WTC11 (cell line): ENCODE measurements around the gene PDLIM5.

Experiments
- CBFB ChIP-seq: sonication (generic); formaldehyde crosslinking; IDR thresholded peaks from 2 replicates; pipeline ENCODE4 v1.8.1; 2022; ENCODE audit warnings: mild to moderate bottlenecking, low read depth, missing genetic modification reagents
- ETV6 ChIP-seq: sonication (generic); formaldehyde crosslinking; IDR thresholded peaks from 2 replicates; pipeline ENCODE4 v1.8.1; 2022; ENCODE audit warnings: mild to moderate bottlenecking, missing genetic modification reagents
- FOXJ3 ChIP-seq: sonication (generic); formaldehyde crosslinking; IDR thresholded peaks from 2 replicates; pipeline ENCODE4 v1.9.0; 2021; ENCODE audit warnings: missing genetic modification reagents, mild to moderate bottlenecking, borderline replicate concordance
- FOXK1 ChIP-seq: sonication (generic); formaldehyde crosslinking; IDR thresholded peaks from 2 replicates; pipeline ENCODE4 v1.8.0; 2022; ENCODE audit warnings: mild to moderate bottlenecking, moderate library complexity, missing genetic modification reagents
- IRF2 ChIP-seq: sonication (generic); formaldehyde crosslinking; IDR thresholded peaks from 2 replicates; pipeline ENCODE4 v1.8.0; 2022; ENCODE audit warnings: low read depth, missing genetic modification reagents, borderline replicate concordance
- MYBL2 ChIP-seq: sonication (generic); formaldehyde crosslinking; IDR thresholded peaks from 2 replicates; pipeline ENCODE4 v1.8.1; 2023; ENCODE audit warnings: mild to moderate bottlenecking, moderate library complexity, missing genetic modification reagents
- ZNF219 ChIP-seq: sonication (generic); formaldehyde crosslinking; IDR thresholded peaks from 2 replicates; pipeline ENCODE4 v1.8.0; 2023; ENCODE audit warnings: missing genetic modification reagents, mild to moderate bottlenecking, borderline replicate concordance
- ZNF232 ChIP-seq: sonication (generic); formaldehyde crosslinking; IDR thresholded peaks from 2 replicates; pipeline ENCODE4 v1.8.0; 2022; ENCODE audit warnings: mild to moderate bottlenecking, missing genetic modification reagents
- TF ChIP-seq, protein P1 (sequence below): fragments of 200-600 bp; IDR thresholded peaks from 2 replicates; pipeline ENCODE4 v1.8.0; 2022; ENCODE audit warnings: antibody characterized with exemption
- TF ChIP-seq, protein P2 (sequence below): fragments of 250-450 bp; sonication (Bioruptor Pico); IDR thresholded peaks from 2 replicates; pipeline ENCODE4 v2.1.2; 2022; ENCODE audit warnings: mild to moderate bottlenecking, moderate library complexity
- TF ChIP-seq, protein P3 (sequence below): sonication (generic); formaldehyde crosslinking; IDR thresholded peaks from 2 replicates; pipeline ENCODE4 v1.8.1; 2023; ENCODE audit warnings: mild to moderate bottlenecking, missing genetic modification reagents, moderate library complexity
- TF ChIP-seq, protein P4 (sequence below): sonication (generic); formaldehyde crosslinking; IDR thresholded peaks from 2 replicates; pipeline ENCODE4 v1.8.1; 2023; ENCODE audit warnings: mild to moderate bottlenecking, missing genetic modification reagents, borderline replicate concordance
- TF ChIP-seq, protein P5 (sequence below): sonication (generic); formaldehyde crosslinking; IDR thresholded peaks from 2 replicates; pipeline ENCODE4 v1.8.1; 2022; ENCODE audit warnings: low read depth, missing genetic modification reagents, borderline replicate concordance

DNA sequence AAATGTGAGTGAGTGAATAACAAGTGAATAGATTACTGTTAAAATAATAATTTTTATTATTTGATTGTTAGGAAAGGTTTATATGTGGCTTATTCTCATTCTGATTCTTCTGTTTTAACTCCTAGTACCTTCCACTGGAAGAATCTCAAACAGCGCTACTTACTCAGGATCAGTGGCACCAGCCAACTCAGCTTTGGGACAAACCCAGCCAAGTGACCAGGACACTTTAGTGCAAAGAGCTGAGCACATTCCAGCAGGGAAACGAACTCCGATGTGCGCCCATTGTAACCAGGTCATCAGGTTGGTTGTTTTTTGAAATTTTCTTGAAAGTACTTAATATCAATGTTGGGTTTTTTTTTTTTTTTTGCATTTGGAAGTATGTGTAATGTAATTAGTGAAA, 188.4 kb downstream of the PDLIM5 start:
- TF ChIP-seq, protein P1, sequence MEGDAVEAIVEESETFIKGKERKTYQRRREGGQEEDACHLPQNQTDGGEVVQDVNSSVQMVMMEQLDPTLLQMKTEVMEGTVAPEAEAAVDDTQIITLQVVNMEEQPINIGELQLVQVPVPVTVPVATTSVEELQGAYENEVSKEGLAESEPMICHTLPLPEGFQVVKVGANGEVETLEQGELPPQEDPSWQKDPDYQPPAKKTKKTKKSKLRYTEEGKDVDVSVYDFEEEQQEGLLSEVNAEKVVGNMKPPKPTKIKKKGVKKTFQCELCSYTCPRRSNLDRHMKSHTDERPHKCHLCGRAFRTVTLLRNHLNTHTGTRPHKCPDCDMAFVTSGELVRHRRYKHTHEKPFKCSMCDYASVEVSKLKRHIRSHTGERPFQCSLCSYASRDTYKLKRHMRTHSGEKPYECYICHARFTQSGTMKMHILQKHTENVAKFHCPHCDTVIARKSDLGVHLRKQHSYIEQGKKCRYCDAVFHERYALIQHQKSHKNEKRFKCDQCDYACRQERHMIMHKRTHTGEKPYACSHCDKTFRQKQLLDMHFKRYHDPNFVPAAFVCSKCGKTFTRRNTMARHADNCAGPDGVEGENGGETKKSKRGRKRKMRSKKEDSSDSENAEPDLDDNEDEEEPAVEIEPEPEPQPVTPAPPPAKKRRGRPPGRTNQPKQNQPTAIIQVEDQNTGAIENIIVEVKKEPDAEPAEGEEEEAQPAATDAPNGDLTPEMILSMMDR = no peak
- TF ChIP-seq, protein P2, sequence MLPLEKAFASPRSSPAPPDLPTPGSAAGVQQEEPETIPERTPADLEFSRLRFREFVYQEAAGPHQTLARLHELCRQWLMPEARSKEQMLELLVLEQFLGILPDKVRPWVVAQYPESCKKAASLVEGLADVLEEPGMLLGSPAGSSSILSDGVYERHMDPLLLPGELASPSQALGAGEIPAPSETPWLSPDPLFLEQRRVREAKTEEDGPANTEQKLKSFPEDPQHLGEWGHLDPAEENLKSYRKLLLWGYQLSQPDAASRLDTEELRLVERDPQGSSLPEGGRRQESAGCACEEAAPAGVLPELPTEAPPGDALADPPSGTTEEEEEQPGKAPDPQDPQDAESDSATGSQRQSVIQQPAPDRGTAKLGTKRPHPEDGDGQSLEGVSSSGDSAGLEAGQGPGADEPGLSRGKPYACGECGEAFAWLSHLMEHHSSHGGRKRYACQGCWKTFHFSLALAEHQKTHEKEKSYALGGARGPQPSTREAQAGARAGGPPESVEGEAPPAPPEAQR (CRISPR knock-in tag) = no peak
- TF ChIP-seq ZNF219 (CRISPR knock-in tag) (no peak), MYBL2 (CRISPR knock-in tag) (no peak), FOXJ3 (no peak), ETV6 (CRISPR knock-in tag) (no peak), CBFB (no peak), ZNF232 (CRISPR knock-in tag) (no peak), FOXK1 (CRISPR knock-in tag) (no peak), IRF2 (CRISPR knock-in tag) (no peak)
- TF ChIP-seq, protein P3, sequence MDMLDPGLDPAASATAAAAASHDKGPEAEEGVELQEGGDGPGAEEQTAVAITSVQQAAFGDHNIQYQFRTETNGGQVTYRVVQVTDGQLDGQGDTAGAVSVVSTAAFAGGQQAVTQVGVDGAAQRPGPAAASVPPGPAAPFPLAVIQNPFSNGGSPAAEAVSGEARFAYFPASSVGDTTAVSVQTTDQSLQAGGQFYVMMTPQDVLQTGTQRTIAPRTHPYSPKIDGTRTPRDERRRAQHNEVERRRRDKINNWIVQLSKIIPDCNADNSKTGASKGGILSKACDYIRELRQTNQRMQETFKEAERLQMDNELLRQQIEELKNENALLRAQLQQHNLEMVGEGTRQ = no peak
- TF ChIP-seq, protein P4, sequence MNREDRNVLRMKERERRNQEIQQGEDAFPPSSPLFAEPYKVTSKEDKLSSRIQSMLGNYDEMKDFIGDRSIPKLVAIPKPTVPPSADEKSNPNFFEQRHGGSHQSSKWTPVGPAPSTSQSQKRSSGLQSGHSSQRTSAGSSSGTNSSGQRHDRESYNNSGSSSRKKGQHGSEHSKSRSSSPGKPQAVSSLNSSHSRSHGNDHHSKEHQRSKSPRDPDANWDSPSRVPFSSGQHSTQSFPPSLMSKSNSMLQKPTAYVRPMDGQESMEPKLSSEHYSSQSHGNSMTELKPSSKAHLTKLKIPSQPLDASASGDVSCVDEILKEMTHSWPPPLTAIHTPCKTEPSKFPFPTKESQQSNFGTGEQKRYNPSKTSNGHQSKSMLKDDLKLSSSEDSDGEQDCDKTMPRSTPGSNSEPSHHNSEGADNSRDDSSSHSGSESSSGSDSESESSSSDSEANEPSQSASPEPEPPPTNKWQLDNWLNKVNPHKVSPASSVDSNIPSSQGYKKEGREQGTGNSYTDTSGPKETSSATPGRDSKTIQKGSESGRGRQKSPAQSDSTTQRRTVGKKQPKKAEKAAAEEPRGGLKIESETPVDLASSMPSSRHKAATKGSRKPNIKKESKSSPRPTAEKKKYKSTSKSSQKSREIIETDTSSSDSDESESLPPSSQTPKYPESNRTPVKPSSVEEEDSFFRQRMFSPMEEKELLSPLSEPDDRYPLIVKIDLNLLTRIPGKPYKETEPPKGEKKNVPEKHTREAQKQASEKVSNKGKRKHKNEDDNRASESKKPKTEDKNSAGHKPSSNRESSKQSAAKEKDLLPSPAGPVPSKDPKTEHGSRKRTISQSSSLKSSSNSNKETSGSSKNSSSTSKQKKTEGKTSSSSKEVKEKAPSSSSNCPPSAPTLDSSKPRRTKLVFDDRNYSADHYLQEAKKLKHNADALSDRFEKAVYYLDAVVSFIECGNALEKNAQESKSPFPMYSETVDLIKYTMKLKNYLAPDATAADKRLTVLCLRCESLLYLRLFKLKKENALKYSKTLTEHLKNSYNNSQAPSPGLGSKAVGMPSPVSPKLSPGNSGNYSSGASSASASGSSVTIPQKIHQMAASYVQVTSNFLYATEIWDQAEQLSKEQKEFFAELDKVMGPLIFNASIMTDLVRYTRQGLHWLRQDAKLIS = no peak
- TF ChIP-seq, protein P5, sequence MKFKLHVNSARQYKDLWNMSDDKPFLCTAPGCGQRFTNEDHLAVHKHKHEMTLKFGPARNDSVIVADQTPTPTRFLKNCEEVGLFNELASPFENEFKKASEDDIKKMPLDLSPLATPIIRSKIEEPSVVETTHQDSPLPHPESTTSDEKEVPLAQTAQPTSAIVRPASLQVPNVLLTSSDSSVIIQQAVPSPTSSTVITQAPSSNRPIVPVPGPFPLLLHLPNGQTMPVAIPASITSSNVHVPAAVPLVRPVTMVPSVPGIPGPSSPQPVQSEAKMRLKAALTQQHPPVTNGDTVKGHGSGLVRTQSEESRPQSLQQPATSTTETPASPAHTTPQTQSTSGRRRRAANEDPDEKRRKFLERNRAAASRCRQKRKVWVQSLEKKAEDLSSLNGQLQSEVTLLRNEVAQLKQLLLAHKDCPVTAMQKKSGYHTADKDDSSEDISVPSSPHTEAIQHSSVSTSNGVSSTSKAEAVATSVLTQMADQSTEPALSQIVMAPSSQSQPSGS (CRISPR knock-in tag) = no peak
